H1 (cell line): ENCODE measurements around the gene UMODL1. TPM values are rescaled to one million over a fixed set of nuclear protein-coding genes. Genes with fewer than 3 reads are reported as not detected.

ENCODE experiments used
- polyA plus RNA-seq, 7 experiments: library from polyadenylated mRNA; depleted of rRNA in 3 of 7; stranded (reverse) in 5 of 7; unstranded in 2 of 7; fragments of >200 nt in 5 of 7; fragments of 200-250 nt in 2 of 7; gene quantifications; 1 replicate in 5 of 7; 2 replicates in 1 of 7; 4 replicates in 1 of 7; pipeline versions ENCODE4 v1.2.1 to v1.2.3, GENCODE V29; 2011 to 2013; ENCODE audit warnings: missing spikeins in 2 of 7, mixed read lengths in 2 of 7
- total RNA-seq: library from RNA; stranded (reverse); fragmentation: NEBNext Ultra II Directional; extraction: Animal tissue kit (Norgen Biotek cat#: 25700); gene quantifications from 2 replicates; pipeline ENCODE4 v1.2.1, GENCODE V29; 2021
- TF ChIP-seq, protein P1 (sequence below): fragments of 300-600 bp; sonication (generic); IDR thresholded peaks from 2 replicates; pipeline ENCODE4 v1.7.1; 2012; ENCODE audit warnings: low read length, moderate library complexity, mild to moderate bottlenecking, inconsistent platforms; ENCODE audit not compliant: insufficient replicate concordance

Gene UMODL1
- total and polyA plus RNA-seq, 2 of the 8 experiments (the other 6 are each of a cell fraction or from before 2014, with no cell fraction given): not detected

DNA sequence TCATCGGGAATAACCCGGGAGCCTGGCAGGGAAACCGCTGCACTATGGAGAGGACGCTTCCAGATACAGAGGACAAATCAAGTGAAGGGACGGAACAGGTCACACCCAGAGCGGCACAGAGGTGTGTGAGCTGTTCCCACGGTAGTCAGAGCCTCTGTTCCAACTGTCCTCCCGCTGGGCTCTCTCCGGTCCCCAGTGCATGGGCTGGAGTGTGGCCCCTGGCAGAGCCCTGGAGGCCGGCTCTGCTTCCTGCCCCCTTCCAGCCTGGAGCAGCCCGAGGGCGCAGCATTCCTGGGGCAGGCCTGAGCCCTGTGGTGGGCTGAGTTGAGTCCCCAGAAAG is 49.1 kb upstream of the UMODL1 start (continued):
- TF ChIP-seq, protein P1, sequence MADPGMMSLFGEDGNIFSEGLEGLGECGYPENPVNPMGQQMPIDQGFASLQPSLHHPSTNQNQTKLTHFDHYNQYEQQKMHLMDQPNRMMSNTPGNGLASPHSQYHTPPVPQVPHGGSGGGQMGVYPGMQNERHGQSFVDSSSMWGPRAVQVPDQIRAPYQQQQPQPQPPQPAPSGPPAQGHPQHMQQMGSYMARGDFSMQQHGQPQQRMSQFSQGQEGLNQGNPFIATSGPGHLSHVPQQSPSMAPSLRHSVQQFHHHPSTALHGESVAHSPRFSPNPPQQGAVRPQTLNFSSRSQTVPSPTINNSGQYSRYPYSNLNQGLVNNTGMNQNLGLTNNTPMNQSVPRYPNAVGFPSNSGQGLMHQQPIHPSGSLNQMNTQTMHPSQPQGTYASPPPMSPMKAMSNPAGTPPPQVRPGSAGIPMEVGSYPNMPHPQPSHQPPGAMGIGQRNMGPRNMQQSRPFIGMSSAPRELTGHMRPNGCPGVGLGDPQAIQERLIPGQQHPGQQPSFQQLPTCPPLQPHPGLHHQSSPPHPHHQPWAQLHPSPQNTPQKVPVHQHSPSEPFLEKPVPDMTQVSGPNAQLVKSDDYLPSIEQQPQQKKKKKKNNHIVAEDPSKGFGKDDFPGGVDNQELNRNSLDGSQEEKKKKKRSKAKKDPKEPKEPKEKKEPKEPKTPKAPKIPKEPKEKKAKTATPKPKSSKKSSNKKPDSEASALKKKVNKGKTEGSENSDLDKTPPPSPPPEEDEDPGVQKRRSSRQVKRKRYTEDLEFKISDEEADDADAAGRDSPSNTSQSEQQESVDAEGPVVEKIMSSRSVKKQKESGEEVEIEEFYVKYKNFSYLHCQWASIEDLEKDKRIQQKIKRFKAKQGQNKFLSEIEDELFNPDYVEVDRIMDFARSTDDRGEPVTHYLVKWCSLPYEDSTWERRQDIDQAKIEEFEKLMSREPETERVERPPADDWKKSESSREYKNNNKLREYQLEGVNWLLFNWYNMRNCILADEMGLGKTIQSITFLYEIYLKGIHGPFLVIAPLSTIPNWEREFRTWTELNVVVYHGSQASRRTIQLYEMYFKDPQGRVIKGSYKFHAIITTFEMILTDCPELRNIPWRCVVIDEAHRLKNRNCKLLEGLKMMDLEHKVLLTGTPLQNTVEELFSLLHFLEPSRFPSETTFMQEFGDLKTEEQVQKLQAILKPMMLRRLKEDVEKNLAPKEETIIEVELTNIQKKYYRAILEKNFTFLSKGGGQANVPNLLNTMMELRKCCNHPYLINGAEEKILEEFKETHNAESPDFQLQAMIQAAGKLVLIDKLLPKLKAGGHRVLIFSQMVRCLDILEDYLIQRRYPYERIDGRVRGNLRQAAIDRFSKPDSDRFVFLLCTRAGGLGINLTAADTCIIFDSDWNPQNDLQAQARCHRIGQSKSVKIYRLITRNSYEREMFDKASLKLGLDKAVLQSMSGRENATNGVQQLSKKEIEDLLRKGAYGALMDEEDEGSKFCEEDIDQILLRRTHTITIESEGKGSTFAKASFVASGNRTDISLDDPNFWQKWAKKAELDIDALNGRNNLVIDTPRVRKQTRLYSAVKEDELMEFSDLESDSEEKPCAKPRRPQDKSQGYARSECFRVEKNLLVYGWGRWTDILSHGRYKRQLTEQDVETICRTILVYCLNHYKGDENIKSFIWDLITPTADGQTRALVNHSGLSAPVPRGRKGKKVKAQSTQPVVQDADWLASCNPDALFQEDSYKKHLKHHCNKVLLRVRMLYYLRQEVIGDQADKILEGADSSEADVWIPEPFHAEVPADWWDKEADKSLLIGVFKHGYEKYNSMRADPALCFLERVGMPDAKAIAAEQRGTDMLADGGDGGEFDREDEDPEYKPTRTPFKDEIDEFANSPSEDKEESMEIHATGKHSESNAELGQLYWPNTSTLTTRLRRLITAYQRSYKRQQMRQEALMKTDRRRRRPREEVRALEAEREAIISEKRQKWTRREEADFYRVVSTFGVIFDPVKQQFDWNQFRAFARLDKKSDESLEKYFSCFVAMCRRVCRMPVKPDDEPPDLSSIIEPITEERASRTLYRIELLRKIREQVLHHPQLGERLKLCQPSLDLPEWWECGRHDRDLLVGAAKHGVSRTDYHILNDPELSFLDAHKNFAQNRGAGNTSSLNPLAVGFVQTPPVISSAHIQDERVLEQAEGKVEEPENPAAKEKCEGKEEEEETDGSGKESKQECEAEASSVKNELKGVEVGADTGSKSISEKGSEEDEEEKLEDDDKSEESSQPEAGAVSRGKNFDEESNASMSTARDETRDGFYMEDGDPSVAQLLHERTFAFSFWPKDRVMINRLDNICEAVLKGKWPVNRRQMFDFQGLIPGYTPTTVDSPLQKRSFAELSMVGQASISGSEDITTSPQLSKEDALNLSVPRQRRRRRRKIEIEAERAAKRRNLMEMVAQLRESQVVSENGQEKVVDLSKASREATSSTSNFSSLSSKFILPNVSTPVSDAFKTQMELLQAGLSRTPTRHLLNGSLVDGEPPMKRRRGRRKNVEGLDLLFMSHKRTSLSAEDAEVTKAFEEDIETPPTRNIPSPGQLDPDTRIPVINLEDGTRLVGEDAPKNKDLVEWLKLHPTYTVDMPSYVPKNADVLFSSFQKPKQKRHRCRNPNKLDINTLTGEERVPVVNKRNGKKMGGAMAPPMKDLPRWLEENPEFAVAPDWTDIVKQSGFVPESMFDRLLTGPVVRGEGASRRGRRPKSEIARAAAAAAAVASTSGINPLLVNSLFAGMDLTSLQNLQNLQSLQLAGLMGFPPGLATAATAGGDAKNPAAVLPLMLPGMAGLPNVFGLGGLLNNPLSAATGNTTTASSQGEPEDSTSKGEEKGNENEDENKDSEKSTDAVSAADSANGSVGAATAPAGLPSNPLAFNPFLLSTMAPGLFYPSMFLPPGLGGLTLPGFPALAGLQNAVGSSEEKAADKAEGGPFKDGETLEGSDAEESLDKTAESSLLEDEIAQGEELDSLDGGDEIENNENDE: no peak
